ENCODE results near the gene PUSL1. TPM values are rescaled to one million over a fixed set of nuclear protein-coding genes. Genes with fewer than 3 reads are reported as not detected.

Gene PUSL1
- total RNA-seq, 2 experiments from 2014 or later, result 31.3 to 57.1 TPM

- H3K4me3 ChIP-seq (ENCODE audit: low read depth, low read length, poor library complexity, severe bottlenecking), result peak overlapping the region; percentile 2
- intact Hi-C loops (cut with micrococcal nuclease; ENCODE audit: unreplicated experiment), result no loop called here
- no peak overlapping the region for H2AFZ ChIP-seq (ENCODE audit: low read length)
- ChIA-PET POLR2A (no interaction called here), CTCF (ENCODE audit: unreplicated experiment) (no interaction called here)
- TF ChIP-seq EZH2phosphoT487 (IDR thresholded peaks at IDR 0.05; ENCODE audit: borderline replicate concordance, low read depth, low read length) (no peak), CTCF (conservative IDR thresholded peaks at IDR 0.05; ENCODE audit: low read length) (no peak)
- H3K4me1 ChIP-seq (ENCODE audit: insufficient read depth, low read length, poor library complexity, severe bottlenecking), result peaks cover 26% of the 10 kb centered on the region
- no peak overlapping the region for H3K27ac ChIP-seq (ENCODE audit: low read depth, low read length, poor library complexity, severe bottlenecking)
- BruUV-seq (replicated peaks), result no TSS peak
- DNase-seq (ENCODE audit: low spot score), result no peak
- peaks cover 52% of the 10 kb centered on the region for H3K36me3 ChIP-seq (ENCODE audit: insufficient read depth, low read length)
- no peaks in the 10 kb centered on the region for H3K9me2 ChIP-seq (ENCODE audit: insufficient read depth, low read length)
- 0 out of 2 replicates have a peak, but pooled peaks cover 12% of the 10 kb centered on the region for H4K20me1 ChIP-seq (ENCODE audit: insufficient read depth, low read length)
- peaks cover 39% of the 10 kb centered on the region for H3K79me2 ChIP-seq (ENCODE audit: insufficient read depth, low read depth, low read length)
- no peaks in the 10 kb centered on the region for H3K9me3 ChIP-seq (ENCODE audit: low read length)
- H3K4me2 ChIP-seq (ENCODE audit: low read length), result peak overlapping the region; percentile 35; the same call in 1 of the 2 replicates
Observed at GRCh38 chr1:1270813-1271212, 37.6 kb upstream of the PUSL1 start.

- Histone ChIP-seq H3K9me3 (ENCODE audit: low read length) (no peaks in the 10 kb centered on the region), H3K79me2 (ENCODE audit: insufficient read depth, low read depth, low read length) (peaks cover 39% of the 10 kb centered on the region), H2AFZ (ENCODE audit: low read length) (no peak overlapping the region), H4K20me1 (ENCODE audit: insufficient read depth, low read length) (0 out of 2 replicates have a peak, but pooled peaks cover 12% of the 10 kb centered on the region), H3K9me2 (ENCODE audit: insufficient read depth, low read length) (no peaks in the 10 kb centered on the region), H3K4me1 (ENCODE audit: insufficient read depth, low read length, poor library complexity, severe bottlenecking) (peaks cover 26% of the 10 kb centered on the region), H3K27ac (ENCODE audit: low read depth, low read length, poor library complexity, severe bottlenecking) (peak overlapping the region; percentile 12), H3K4me2 (ENCODE audit: low read length) (peak overlapping the region; percentile 84), H3K36me3 (ENCODE audit: insufficient read depth, low read length) (peaks cover 41% of the 10 kb centered on the region), H3K4me3 (ENCODE audit: low read depth, low read length, poor library complexity, severe bottlenecking) (peak overlapping the region; percentile 94)
- TF ChIP-seq CTCF (conservative IDR thresholded peaks at IDR 0.05; ENCODE audit: low read length) (no peak), EZH2phosphoT487 (IDR thresholded peaks at IDR 0.05; ENCODE audit: borderline replicate concordance, low read depth, low read length) (no peak)
- intact Hi-C loops (cut with micrococcal nuclease; ENCODE audit: unreplicated experiment), result loop anchor here (1.0 kb wide), 1 partner anchor 156 kb away; the partner anchor contains the start of gene C1orf159
- peak; percentile 54 for DNase-seq (ENCODE audit: low spot score)
- ChIA-PET POLR2A (interaction anchor here (0.6 to 1.4 kb wide), 2 partner anchors 12 to 151 kb away, joined by 3 read pairs; no protein-coding TSS in a partner anchor), CTCF (ENCODE audit: unreplicated experiment) (interaction anchor here (0.6 kb wide), 1 partner anchor 19 kb away, joined by 3 read pairs; no protein-coding TSS in a partner anchor)
- no TSS peak for BruUV-seq (replicated peaks)
Observed at GRCh38 chr1:1272341-1273208, 35.8 kb upstream of the PUSL1 start.
